HG02623 (cell line): ENCODE measurements around the gene LETMD1.
"Not testable (repeated sequence)": the region's sequence is repeated elsewhere in the genome, so short reads cannot be mapped to it uniquely, and the experiment has no call there.

ENCODE experiments used
- ATAC-seq: cut with Tn5 transposase; IDR thresholded peaks from one replicate; pipeline ENCODE4 v1.9.1; 2021; ENCODE audit warnings: moderate library complexity; ENCODE audit not compliant: unreplicated experiment

LETMD1 gene

GRCh38 chr12:51076236-51076930 is 28.3 kb downstream of the LETMD1 start:
- no peak for ATAC-seq

GRCh38 chr12:51077930-51078329 is 29.8 kb downstream of the LETMD1 start:
- no peak for ATAC-seq

GRCh38 chr12:51078346-51078745 is 30.2 kb downstream of the LETMD1 start:
- not testable (repeated sequence) for ATAC-seq

GRCh38 chr12:51078866-51079265 is 30.7 kb downstream of the LETMD1 start:
- not testable (repeated sequence) for ATAC-seq

GRCh38 chr12:51080136-51080535 is 32.0 kb downstream of the LETMD1 start:
- no peak for ATAC-seq

GRCh38 chr12:51081421-51081820 is 33.3 kb downstream of the LETMD1 start:
- ATAC-seq: no peak

GRCh38 chr12:51082561-51083125 is 34.5 kb downstream of the LETMD1 start:
- no peak for ATAC-seq

- ATAC-seq: peak; percentile 96
Measured at GRCh38 chr12:51083126-51083833, 35.2 kb downstream of the LETMD1 start, which contains the start of gene CSRNP2. CSRNP2 (minus strand) TSS chr12:51083596; CDS start chr12:51076561, 7,035 bp downstream.

GRCh38 chr12:51085757-51086156 is 37.6 kb downstream of the LETMD1 start:
- ATAC-seq: no peak

GRCh38 chr12:51086933-51087332 is 38.8 kb downstream of the LETMD1 start:
- no peak for ATAC-seq

GRCh38 chr12:51087818-51088217 is 39.7 kb downstream of the LETMD1 start:
- ATAC-seq: no peak

- ATAC-seq: no peak
Measured at GRCh38 chr12:51090705-51091229, 42.6 kb downstream of the LETMD1 start.

- no peak for ATAC-seq
Measured at GRCh38 chr12:51098611-51099010, 50.5 kb downstream of the LETMD1 start.

- ATAC-seq: no peak
Measured at GRCh38 chr12:51103977-51104376, 55.9 kb downstream of the LETMD1 start.

GRCh38 chr12:51108136-51108535 is 60.0 kb downstream of the LETMD1 start:
- ATAC-seq: no peak
